Aorta (tissue), 5 donors: ENCODE results near the gene RBM19. TPM values are rescaled to one million over a fixed set of nuclear protein-coding genes. Genes with fewer than 3 reads are reported as not detected.

Experiments used
- ATAC-seq: fragments of 200-7000 bp; cut with Tn5 transposase; one replicate; pipeline ENCODE4 v1.9.1; 2022; ENCODE audit warnings: moderate library complexity; ENCODE audit not compliant: low FRiP score
- DNase-seq, 2 donors: peaks; one replicate each; pipeline ENCODE4 v3.0.0-alpha.2; 2020
- H3K27ac ChIP-seq, 2 donors: one replicate each; pipeline ENCODE4 v1.5.1; 2013; ENCODE audit warnings: low read length in 2 of 2, mild to moderate bottlenecking in 2 of 2, moderate library complexity in 2 of 2, control low read depth in 1 of 2, inconsistent platforms in 1 of 2, low read depth in 1 of 2
- H3K27me3 ChIP-seq, 2 donors: one replicate each; pipeline ENCODE4 v1.6.1; 2013; ENCODE audit warnings: control low read depth in 1 of 2, low read length in 1 of 2, mild to moderate bottlenecking in 1 of 2, moderate library complexity in 1 of 2; ENCODE audit not compliant: insufficient read depth in 2 of 2, control insufficient read depth in 1 of 2
- H3K36me3 ChIP-seq, 2 donors: one replicate each; pipeline ENCODE4 v1.6.1; 2013; ENCODE audit warnings: control low read depth in 1 of 2, low read length in 1 of 2, mild to moderate bottlenecking in 1 of 2; ENCODE audit not compliant: insufficient read depth in 2 of 2, control insufficient read depth in 1 of 2
- H3K4me1 ChIP-seq, 2 donors: one replicate each; pipeline ENCODE4 v1.6.1; 2013; ENCODE audit warnings: low read length in 2 of 2, control low read depth in 1 of 2, mild to moderate bottlenecking in 1 of 2, moderate library complexity in 1 of 2; ENCODE audit not compliant: insufficient read depth in 2 of 2, control insufficient read depth in 1 of 2
- H3K4me3 ChIP-seq, 2 donors: one replicate each; pipeline ENCODE4 v1.5.1; 2013; ENCODE audit warnings: low read length in 2 of 2, control low read depth in 1 of 2, mild to moderate bottlenecking in 1 of 2
- H3K9me3 ChIP-seq: one replicate; pipeline ENCODE4 v1.6.1; 2013; ENCODE audit warnings: mild to moderate bottlenecking, low read length; ENCODE audit not compliant: control insufficient read depth
- WGBS, 2 donors: extraction: QIAGEN DNeasy Blood & Tissue Kit; methylation state at CpG; one replicate each; pipeline ENCODE4 v1.1.7; 2013; 5-methylcytosine and 5-hydroxymethylcytosine counted together
- intact Hi-C, 2 donors: fragments of 100-400 bp; cut with DNase I; formaldehyde crosslinking; loops; one replicate each; pipeline versions ENCODE4 v1.14.2 to v1.15.0; 2022
- polyA plus RNA-seq, 2 donors: library from polyadenylated mRNA; stranded (reverse); fragments of 200-250 nt; gene quantifications; one replicate each; pipeline ENCODE4 v1.2.3, GENCODE V29; 2013
- total RNA-seq, 2 donors: library from RNA; stranded (reverse); fragmentation: NEBNext Ultra II Directional; extraction: Animal tissue kit (Norgen Biotek cat#: 25700); gene quantifications; one replicate each; pipeline ENCODE4 v1.2.1, GENCODE V29; 2021
- donor health status: healthy with polysubstance abuse.
- donor health status: Bipolar disorder and iron deficiency.
- donor health status: DM: no; HTN: no; CAD: no.
- donor health status: DM: no; HTN: no; CAD: no.
- donor health status: DM: yes; HTN: yes; CAD: no.

RBM19 gene
- total and polyA plus RNA-seq, 4 donors: 5.6 to 31.8 (median 26.0) TPM

GRCh38 chr12:113933201-113933786 is 32.8 kb downstream of the RBM19 start:
- no peak overlapping the region for H3K27ac ChIP-seq
- H3K27me3 ChIP-seq: no peaks in the 10 kb centered on the region
- intact Hi-C loops: no loop called here
- WGBS, 2 donors: 88% methylated on average over 14 to 18 of the region's 18 CpGs
- H3K9me3 ChIP-seq: no peaks in the 10 kb centered on the region
- no peak for DNase-seq
- no peaks in the 10 kb centered on the region for H3K4me1 ChIP-seq
- peaks cover 0 to 11% of the 10 kb centered on the region in 2 donors for H3K36me3 ChIP-seq
- H3K4me3 ChIP-seq: no peak overlapping the region
- peak; percentile 72 for ATAC-seq

GRCh38 chr12:113932381-113933196 is 33.5 kb downstream of the RBM19 start:
- no peak for DNase-seq
- 58 to 61% methylated on average over 14 of the region's 14 CpGs for WGBS, 2 donors
- no peak overlapping the region for H3K27ac ChIP-seq
- peaks cover 0 to 8% of the 10 kb centered on the region in 2 donors for H3K36me3 ChIP-seq
- no peaks in the 10 kb centered on the region for H3K4me1 ChIP-seq
- intact Hi-C loops: no loop called here
- peak; percentile 59 for ATAC-seq
- H3K27me3 ChIP-seq: no peaks in the 10 kb centered on the region
- no peak overlapping the region for H3K4me3 ChIP-seq
- H3K9me3 ChIP-seq: no peaks in the 10 kb centered on the region

- Histone ChIP-seq H3K27me3 (no peaks in the 10 kb centered on the region), H3K27ac (no peak overlapping the region), H3K9me3 (no peaks in the 10 kb centered on the region), H3K4me1 (no peaks in the 10 kb centered on the region), H3K4me3 (no peak overlapping the region), H3K36me3 (peaks cover 0 to 5% of the 10 kb centered on the region in 2 donors)
- 98 to 99% methylated on average over 6 of the region's 6 CpGs for WGBS, 2 donors
- DNase-seq (no peak), ATAC-seq (no peak)
- intact Hi-C loops: no loop called here
Observed at GRCh38 chr12:113931517-113931916, 34.6 kb downstream of the RBM19 start.

- Histone ChIP-seq H3K36me3 (peaks cover 0 to 10% of the 10 kb centered on the region in 2 donors), H3K27ac (no peak overlapping the region), H3K9me3 (no peaks in the 10 kb centered on the region), H3K27me3 (no peaks in the 10 kb centered on the region), H3K4me3 (no peak overlapping the region), H3K4me1 (no peaks in the 10 kb centered on the region)
- DNase-seq (no peak), ATAC-seq (no peak)
- WGBS, 2 donors: 94 to 100% methylated on average over 4 of the region's 4 CpGs
- intact Hi-C loops: no loop called here
Observed at GRCh38 chr12:113930249-113930648, 35.9 kb downstream of the RBM19 start.

GRCh38 chr12:113929312-113929989 is 36.7 kb downstream of the RBM19 start:
- 69 to 76% methylated on average over 5 of the region's 5 CpGs for WGBS, 2 donors
- DNase-seq: no peak
- Histone ChIP-seq H3K4me1 (no peaks in the 10 kb centered on the region), H3K4me3 (no peak overlapping the region), H3K27me3 (no peaks in the 10 kb centered on the region), H3K36me3 (peaks cover 0 to 10% of the 10 kb centered on the region in 2 donors), H3K9me3 (no peaks in the 10 kb centered on the region), H3K27ac (no peak overlapping the region)
- intact Hi-C loops: no loop called here
- ATAC-seq: no peak

- Histone ChIP-seq H3K4me3 (no peak overlapping the region), H3K27ac (no peak overlapping the region), H3K9me3 (no peaks in the 10 kb centered on the region), H3K36me3 (peaks cover 4 to 14% of the 10 kb centered on the region in 2 donors), H3K27me3 (no peaks in the 10 kb centered on the region), H3K4me1 (no peaks in the 10 kb centered on the region)
- 89 to 91% methylated on average over 8 of the region's 8 CpGs for WGBS, 2 donors
- ATAC-seq: no peak
- intact Hi-C loops: no loop called here
- no peak for DNase-seq
Observed at GRCh38 chr12:113926788-113927187, 39.3 kb downstream of the RBM19 start.

- no peaks in the 10 kb centered on the region for H3K9me3 ChIP-seq
- H3K36me3 ChIP-seq: peaks cover 4 to 14% of the 10 kb centered on the region in 2 donors
- intact Hi-C loops: no loop called here
- H3K4me1 ChIP-seq: no peaks in the 10 kb centered on the region
- WGBS, 2 donors: 58 to 85% methylated on average over 4 of the region's 4 CpGs
- no peak overlapping the region for H3K4me3 ChIP-seq
- H3K27me3 ChIP-seq: no peaks in the 10 kb centered on the region
- ATAC-seq: no peak
- H3K27ac ChIP-seq: no peak overlapping the region
- DNase-seq: no peak
Observed at GRCh38 chr12:113924341-113924740, 41.8 kb downstream of the RBM19 start.

- peaks cover 4 to 11% of the 10 kb centered on the region in 2 donors for H3K36me3 ChIP-seq
- no peaks in the 10 kb centered on the region for H3K27me3 ChIP-seq
- DNase-seq (no peak), ATAC-seq (no peak)
- no peak overlapping the region for H3K4me3 ChIP-seq
- no peaks in the 10 kb centered on the region for H3K4me1 ChIP-seq
- intact Hi-C loops: no loop called here
- 96% methylated on average over 5 of the region's 5 CpGs for WGBS, 2 donors
- no peak overlapping the region for H3K27ac ChIP-seq
- H3K9me3 ChIP-seq: no peaks in the 10 kb centered on the region
Observed at GRCh38 chr12:113923251-113923650, 42.9 kb downstream of the RBM19 start.
